Measurements from ENCODE around the gene IP6K3.

IP6K3 gene

GRCh38 chr6:33725891-33726673, 20.6 kb downstream of the IP6K3 start:
- TF ChIP-seq CTCF (IDR thresholded peaks at IDR 0.05) = no peak
- no peak for DNase-seq (ENCODE audit: low spot score)
- Histone ChIP-seq H3K27ac (no peak overlapping the region), H3K4me3 (no peak overlapping the region)

GRCh38 chr6:33725222-33725621, 21.5 kb downstream of the IP6K3 start:
- no peak for DNase-seq (ENCODE audit: low spot score)
- no peak overlapping the region for H3K4me3 ChIP-seq
- TF ChIP-seq CTCF (IDR thresholded peaks at IDR 0.05) = no peak
- no peak overlapping the region for H3K27ac ChIP-seq

GRCh38 chr6:33724102-33725023, 22.3 kb downstream of the IP6K3 start:
- Histone ChIP-seq H3K4me3 (no peak overlapping the region), H3K27ac (no peak overlapping the region)
- DNase-seq (ENCODE audit: low spot score) = no peak
- no peak for TF ChIP-seq CTCF (IDR thresholded peaks at IDR 0.05)

GRCh38 chr6:33723371-33724085, 23.2 kb downstream of the IP6K3 start:
- H3K27ac ChIP-seq = no peak overlapping the region
- DNase-seq (ENCODE audit: low spot score) = no peak
- no peak for TF ChIP-seq CTCF (IDR thresholded peaks at IDR 0.05)
- no peak overlapping the region for H3K4me3 ChIP-seq

GRCh38 chr6:33722103-33722623, 24.5 kb downstream of the IP6K3 start:
- no peak overlapping the region for H3K4me3 ChIP-seq
- no peak for TF ChIP-seq CTCF (IDR thresholded peaks at IDR 0.05)
- no peak for DNase-seq (ENCODE audit: low spot score)
- H3K27ac ChIP-seq = no peak overlapping the region

- no peak for TF ChIP-seq CTCF (IDR thresholded peaks at IDR 0.05)
- Histone ChIP-seq H3K27ac (no peak overlapping the region), H3K4me3 (no peak overlapping the region)
- DNase-seq (ENCODE audit: low spot score) = no peak
Measured at GRCh38 chr6:33721508-33721907, 25.2 kb downstream of the IP6K3 start.

All from coronary artery (tissue), 2 donors.